CD4-positive, alpha-beta T cell treated with Interleukin-1 beta for 1 hour (primary cell): ENCODE results near the gene HDAC7.
"Not testable (repeated sequence)": the region's sequence is repeated elsewhere in the genome, so short reads cannot be mapped to it uniquely, and the experiment has no call there.

ENCODE experiments used
- DNase-seq, 2 donors: peaks; one replicate each; pipeline ENCODE4 v3.0.0-alpha.2; 2020 to 2022

The HDAC7 gene

GRCh38 chr12:47828008-47828975 lies 8.6 kb upstream of the HDAC7 start:
- no peak for DNase-seq

- DNase-seq: no peak
Measured at GRCh38 chr12:47825173-47825639, 5.5 kb upstream of the HDAC7 start.

DNA sequence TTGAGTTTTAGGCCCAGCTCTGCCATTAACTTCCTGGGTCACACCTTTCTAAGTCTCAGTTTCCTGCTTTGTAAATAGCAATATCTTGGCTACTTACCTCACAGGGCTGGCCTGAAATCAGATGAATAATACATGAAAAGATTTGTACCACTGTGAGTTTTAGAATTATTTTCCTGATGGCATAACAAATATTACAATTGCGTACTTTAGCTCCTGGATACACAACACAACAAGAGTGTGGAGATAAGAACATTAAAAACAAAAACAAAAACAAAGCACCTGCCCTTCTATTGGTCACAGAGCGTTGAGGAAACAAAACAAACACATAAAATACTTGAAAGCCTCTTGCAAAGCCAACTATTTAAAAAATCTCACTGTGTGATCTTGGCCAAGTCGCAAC lies 4.9 kb upstream of the HDAC7 start:
- DNase-seq: no peak

DNA sequence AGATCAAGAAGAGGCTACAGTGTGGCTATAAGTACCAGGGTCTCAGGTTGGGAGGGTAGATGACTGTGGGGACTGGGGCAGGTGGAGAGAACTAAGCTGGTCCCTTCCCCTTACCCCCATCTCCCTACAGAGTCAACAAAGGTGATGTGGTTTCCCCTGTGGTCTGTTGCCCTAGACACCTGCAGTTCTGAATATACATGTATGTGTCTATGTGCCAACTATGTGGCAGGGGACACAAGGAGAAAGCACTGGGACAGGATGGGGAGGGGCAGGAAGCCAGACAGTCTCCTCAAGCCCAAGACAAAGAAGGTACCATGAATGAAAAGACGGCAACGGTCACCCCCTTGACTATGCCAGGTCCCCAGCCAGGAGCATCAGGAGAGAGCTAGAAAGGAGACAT lies 4.5 kb upstream of the HDAC7 start:
- DNase-seq: peak; percentile 57 to 61

GRCh38 chr12:47823422-47824086 lies 3.9 kb upstream of the HDAC7 start:
- no peak for DNase-seq

DNA sequence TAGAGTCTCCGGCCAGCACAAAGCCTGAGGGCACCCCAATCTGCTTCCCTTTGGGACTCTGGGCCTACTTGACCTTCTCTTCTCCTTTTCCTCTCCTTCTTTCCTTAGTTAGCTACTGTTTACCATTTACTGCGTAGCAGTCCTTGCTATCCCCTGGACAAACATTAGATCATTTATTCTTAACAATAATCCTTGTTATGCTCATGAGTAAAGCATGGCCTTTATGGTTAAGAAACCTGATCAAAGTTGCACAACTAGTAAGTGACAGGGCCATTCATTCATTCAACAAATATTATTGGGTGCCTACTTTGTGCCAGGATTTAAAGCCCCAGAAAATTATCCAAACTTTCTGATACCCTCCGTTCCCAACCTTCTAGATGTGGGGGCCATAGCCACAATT lies 3.2 kb upstream of the HDAC7 start:
- no peak for DNase-seq

- no peak for DNase-seq
Measured at GRCh38 chr12:47822401-47822800, 2.7 kb upstream of the HDAC7 start.

DNA sequence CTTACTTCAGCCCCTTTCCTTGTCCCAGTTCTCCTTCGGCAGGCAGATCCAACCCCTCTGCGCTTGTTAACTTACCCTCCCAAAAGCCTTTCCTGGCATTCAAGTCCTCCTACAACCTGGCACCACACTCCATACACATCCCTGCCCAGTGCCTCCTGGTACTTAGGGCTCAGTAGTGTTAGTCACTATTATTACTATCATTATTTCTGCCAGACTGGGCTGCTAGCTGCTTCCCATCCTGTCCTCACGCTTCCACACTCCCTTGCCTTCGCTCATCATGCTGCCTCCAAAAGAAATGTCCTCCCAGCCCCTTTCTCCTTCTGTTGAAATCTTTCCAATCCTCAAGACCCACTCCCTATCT lies 1.6 kb upstream of the HDAC7 start:
- DNase-seq: no peak

DNA sequence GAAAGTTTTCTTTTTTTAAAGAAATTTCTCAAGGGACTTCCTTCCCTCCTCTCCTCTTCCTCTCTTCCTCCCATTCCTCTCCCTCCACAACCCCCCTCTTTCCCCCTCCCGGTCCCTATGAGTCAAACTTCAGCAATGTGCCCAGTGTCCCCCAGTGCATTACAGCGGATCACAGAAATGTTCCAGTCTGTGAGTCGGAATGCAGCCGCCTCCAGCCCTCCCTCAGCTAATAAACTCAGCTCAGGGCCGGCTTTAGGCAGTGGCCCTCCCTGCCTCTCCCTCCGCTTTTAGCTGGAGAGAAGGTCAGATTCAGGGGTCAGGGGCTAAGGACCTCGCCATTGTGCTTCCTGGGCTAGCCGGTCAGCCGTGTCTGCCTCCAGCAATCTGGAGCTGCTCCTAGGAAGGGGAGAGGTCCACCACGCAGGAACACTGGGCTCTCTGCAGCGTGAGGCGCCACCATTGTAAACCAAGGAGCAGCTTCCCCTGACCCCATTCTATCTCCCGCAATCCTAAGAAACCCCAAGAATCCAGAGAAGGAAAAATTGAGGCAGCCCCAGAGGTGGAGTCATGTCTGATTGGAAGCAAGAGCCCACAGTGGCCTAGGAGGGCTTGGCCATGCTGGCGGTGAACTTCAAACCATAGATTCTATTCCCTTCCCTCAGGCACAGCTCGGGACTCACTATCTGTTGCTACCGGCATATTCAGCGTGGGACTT lies 1.1 kb upstream of the HDAC7 start:
- no peak for DNase-seq

DNA sequence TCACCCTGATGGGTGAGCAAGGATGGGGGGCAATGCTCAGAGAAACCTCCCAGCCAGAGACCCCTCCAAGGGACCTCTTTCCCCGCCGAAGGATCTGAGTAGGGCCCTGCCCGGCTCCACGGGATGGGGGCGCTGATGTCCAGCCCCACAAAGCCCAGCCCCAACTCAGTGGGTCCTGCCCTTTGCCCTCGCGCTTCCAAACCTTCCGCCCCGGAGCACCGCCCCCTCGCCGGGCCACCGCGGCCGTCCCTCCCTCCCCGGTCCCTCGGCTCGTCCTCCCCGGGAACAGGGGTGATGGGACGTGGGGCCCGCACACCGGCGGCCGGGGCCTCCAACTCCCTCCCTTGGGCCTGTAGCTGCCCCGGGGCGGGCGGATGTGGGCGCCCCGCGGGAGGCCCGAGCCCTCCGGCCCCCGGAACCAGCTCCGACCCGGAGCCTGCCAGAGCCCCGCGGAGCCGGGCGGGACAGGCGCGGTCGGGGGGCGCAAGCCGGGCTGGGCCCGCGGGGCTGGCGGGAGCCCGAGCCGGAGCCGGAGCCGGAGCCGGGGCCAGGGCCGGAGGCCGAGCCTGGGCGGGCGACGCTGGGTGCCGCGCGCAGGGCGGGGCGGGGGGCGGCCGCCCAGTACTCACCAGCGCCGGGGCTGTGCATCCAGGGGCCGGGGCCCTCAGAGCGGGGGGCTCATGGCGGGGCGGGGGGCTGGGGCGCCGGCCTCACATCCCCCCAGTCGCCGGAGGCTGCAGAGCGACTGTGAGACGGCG lies 386 bp downstream of the HDAC7 start:
- DNase-seq: peak; percentile 49

DNA sequence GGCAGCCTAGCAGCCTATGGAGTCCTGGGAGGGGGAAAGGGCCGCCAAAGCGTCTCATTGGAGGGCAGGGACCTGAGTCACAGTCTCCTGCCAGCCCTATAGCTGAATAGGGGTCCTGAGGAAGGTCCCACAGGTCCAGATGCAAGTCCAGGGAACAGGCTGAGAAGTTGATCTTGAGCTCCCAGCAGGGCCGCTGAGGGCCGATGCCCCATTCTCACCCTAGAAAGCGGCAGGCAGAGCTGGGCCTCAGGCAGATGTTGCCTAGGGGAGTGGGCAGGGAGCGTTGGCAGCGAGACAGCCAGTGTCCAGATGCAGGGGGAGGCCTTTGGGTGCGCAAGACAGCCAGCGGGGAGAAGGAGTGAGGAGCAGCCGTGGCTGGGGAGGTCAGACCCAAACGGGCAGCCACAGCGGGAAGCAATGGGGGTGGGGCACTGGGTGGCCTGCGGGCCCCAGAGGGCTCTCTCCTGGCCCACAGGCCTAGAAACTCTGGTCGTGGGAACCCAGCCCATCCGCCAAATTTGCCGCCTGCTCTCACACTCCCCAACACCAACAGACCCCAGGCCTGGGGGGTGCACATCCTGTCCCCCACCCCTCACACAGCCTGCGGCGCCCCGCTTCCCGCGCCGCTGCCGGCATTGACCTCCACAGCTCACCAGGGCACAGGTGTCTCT lies 1.1 kb downstream of the HDAC7 start:
- peak in 1 of 2 donors; percentile 46 for DNase-seq

- DNase-seq: no peak
Measured at GRCh38 chr12:47818007-47818376, 1.7 kb downstream of the HDAC7 start.

DNA sequence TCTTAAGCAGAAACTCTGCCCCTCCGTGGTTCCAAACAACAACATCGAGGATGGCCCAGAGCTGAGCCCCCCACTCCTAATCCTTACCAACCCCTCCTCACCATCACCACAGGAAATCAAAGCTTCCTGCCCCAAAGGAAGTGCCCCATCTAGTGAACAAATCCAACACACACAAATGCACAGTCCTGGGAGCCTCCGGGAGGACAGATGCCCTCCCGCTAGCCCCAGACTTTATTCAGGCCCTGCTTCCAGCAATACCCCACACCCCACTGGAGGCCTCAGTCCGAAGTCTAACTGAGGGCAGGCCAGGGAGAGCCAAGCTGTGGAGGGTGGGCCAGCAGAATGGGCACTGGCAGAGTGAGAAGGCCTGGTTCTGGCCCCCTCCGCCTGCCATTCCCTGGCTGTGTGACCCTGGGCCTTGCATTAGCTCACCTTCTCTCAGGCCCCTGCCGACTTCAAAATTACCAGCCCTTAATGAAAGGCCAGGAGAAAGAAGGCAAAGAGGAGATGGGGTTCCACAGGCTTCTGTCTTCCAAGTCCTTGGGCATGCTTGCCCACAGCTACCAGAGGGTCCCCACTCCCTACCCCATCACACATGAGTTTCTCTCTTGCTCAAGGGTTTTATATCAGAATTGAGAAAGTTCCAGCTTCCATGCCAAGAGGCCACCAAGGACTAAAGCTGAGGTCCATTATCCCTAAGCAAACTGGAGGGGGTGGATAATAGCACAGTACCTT lies 2.3 kb downstream of the HDAC7 start:
- DNase-seq: peak in 1 of 2 donors; percentile 40

GRCh38 chr12:47816403-47817271 lies 3.1 kb downstream of the HDAC7 start:
- DNase-seq: no peak

GRCh38 chr12:47815447-47815846 lies 4.3 kb downstream of the HDAC7 start:
- not testable (repeated sequence) for DNase-seq

GRCh38 chr12:47814539-47815170 lies 5.0 kb downstream of the HDAC7 start:
- DNase-seq: no peak

DNA sequence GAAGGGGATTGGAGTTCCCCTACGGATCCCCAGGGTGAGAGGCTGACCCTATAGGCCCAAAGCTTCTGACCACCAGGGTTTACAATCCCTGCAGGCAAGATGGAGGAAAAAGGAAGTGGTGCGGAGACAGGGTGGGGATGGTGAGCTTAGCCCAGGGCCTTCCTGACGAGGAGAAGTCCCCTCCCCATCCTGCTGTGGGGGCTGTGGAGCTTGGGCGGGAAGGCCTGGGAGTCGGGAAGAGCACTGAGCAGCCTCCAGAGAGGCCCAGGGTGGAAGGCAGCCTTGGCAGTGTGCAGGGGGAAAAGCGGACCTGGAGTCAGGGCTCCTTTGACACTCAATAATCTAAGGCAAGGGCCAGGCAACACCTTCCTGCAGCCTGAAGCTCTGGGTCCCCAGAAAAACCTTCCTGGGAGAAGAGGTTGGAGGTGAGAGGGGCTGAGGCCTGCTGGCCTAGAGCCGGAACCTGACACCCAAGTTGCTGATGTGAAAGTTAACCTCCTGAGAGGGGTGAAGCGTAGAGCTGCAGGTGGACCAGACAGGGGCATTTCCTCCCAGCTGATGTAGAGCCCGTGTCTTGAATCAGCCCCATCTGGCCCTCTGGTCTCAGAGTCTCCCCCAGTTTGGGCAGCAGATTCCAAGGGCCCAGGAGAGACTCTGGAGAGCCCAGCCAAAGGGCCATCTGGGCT lies 6.0 kb downstream of the HDAC7 start:
- DNase-seq: peak; percentile 39 to 46

DNA sequence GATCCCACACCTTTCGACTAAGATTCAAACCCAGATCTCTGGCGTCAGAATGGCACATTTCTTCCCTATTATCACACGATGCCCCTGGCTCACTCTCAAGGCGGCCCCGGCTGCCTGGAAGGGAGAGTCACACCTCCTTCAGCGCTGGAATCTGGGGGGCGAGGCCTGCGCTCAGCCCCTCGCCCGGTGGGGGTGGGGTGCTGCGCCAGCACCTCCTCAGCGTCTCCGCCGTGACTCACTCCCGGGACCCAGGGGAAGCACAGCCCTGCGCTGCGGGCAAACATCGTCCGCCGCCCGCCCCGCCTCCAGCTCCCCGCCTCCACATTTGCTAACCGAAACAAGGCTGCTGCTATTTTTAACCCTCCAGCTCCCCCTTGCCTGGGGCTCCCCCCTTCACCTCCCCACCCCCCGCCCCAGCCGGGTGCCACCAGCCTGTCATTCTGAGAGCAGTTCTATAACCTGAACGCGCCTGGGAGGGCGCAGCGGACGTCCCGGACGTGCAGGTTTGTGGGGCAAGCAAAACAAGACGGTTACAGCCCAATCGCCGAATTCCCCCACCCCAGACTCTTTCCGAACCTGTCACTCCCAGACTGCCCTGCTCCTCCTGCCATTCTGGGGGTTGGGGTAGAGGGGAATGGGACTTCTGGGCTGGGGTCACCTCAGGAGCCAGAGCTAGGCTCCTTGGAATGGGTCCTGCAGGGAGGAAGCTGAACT lies 6.7 kb downstream of the HDAC7 start:
- DNase-seq: peak; percentile 93 to 94
